HUES6 (cell line): ENCODE measurements around the gene THY1.
"Not testable (repeated sequence)": the region's sequence is repeated elsewhere in the genome, so short reads cannot be mapped to it uniquely, and the experiment has no call there.

Source experiments
- H3K27ac ChIP-seq: 2 replicates; pipeline ENCODE4 v1.7.0; 2013; ENCODE audit warnings: low read depth, mild to moderate bottlenecking, low read length, inconsistent platforms
- H3K27me3 ChIP-seq: 2 replicates; pipeline ENCODE4 v1.6.1; 2013; ENCODE audit warnings: low read length; ENCODE audit not compliant: control insufficient read depth, insufficient read depth
- H3K36me3 ChIP-seq: 2 replicates; pipeline ENCODE4 v1.6.1; 2013; ENCODE audit warnings: low read length; ENCODE audit not compliant: control insufficient read depth, insufficient read depth
- H3K4me1 ChIP-seq: 2 replicates; pipeline ENCODE4 v1.6.1; 2013; ENCODE audit warnings: low read length; ENCODE audit not compliant: control insufficient read depth, insufficient read depth
- H3K4me3 ChIP-seq: 2 replicates; pipeline ENCODE4 v1.5.1; 2013; ENCODE audit warnings: low read depth, low read length
- H3K9ac ChIP-seq: one replicate; pipeline ENCODE4 v1.6.1; 2013; ENCODE audit warnings: mild to moderate bottlenecking, low read length
- H3K9me3 ChIP-seq: 2 replicates; pipeline ENCODE4 v1.6.1; 2013; ENCODE audit warnings: low read depth, low read length; ENCODE audit not compliant: control insufficient read depth, insufficient read depth

Gene THY1

GRCh38 chr11:119441898-119442243 lies 18.9 kb upstream of the THY1 start:
- Histone ChIP-seq H3K36me3 (no peaks in the 10 kb centered on the region), H3K9ac (no peak overlapping the region), H3K27ac (no peak overlapping the region), H3K27me3 (no peaks in the 10 kb centered on the region), H3K4me1 (peaks cover 13% of the 10 kb centered on the region; the same call in 1 of the 2 replicates), H3K4me3 (no peak overlapping the region), H3K9me3 (no peaks in the 10 kb centered on the region)

GRCh38 chr11:119438599-119438998 lies 15.6 kb upstream of the THY1 start:
- Histone ChIP-seq H3K9me3 (no peaks in the 10 kb centered on the region), H3K27me3 (no peaks in the 10 kb centered on the region), H3K9ac (no peak overlapping the region), H3K36me3 (no peaks in the 10 kb centered on the region), H3K27ac (no peak overlapping the region), H3K4me3 (no peak overlapping the region), H3K4me1 (peaks cover 13% of the 10 kb centered on the region; the same call in 1 of the 2 replicates)

GRCh38 chr11:119437521-119437920 lies 14.5 kb upstream of the THY1 start:
- H3K27me3 ChIP-seq, H3K9ac ChIP-seq, H3K36me3 ChIP-seq, H3K27ac ChIP-seq, H3K9me3 ChIP-seq, H3K4me3 ChIP-seq: not testable (repeated sequence)
- H3K4me1 ChIP-seq: peaks cover 23% of the 10 kb centered on the region

- Histone ChIP-seq H3K36me3 (no peaks in the 10 kb centered on the region), H3K4me3 (no peak overlapping the region), H3K9ac (no peak overlapping the region), H3K27ac (no peak overlapping the region), H3K9me3 (no peaks in the 10 kb centered on the region), H3K4me1 (peaks cover 25% of the 10 kb centered on the region), H3K27me3 (0 out of 2 replicates have a peak, but pooled peaks cover 3% of the 10 kb centered on the region)
Measured at GRCh38 chr11:119436711-119437110, 13.7 kb upstream of the THY1 start.

- Histone ChIP-seq H3K9me3 (no peaks in the 10 kb centered on the region), H3K4me1 (peaks cover 21% of the 10 kb centered on the region), H3K27me3 (0 out of 2 replicates have a peak, but pooled peaks cover 3% of the 10 kb centered on the region), H3K36me3 (no peaks in the 10 kb centered on the region), H3K4me3 (no peak overlapping the region), H3K27ac (no peak overlapping the region), H3K9ac (no peak overlapping the region)
Measured at GRCh38 chr11:119436093-119436492, 13.1 kb upstream of the THY1 start.

GRCh38 chr11:119434591-119435330 lies 11.8 kb upstream of the THY1 start:
- Histone ChIP-seq H3K4me1 (peaks cover 21% of the 10 kb centered on the region), H3K4me3 (no peak overlapping the region), H3K27ac (no peak overlapping the region), H3K9ac (no peak overlapping the region), H3K9me3 (no peaks in the 10 kb centered on the region), H3K27me3 (0 out of 2 replicates have a peak, but pooled peaks cover 3% of the 10 kb centered on the region), H3K36me3 (no peaks in the 10 kb centered on the region)

GRCh38 chr11:119433358-119433725 lies 10.4 kb upstream of the THY1 start:
- peaks cover 3% of the 10 kb centered on the region; the same call in 1 of the 2 replicates for H3K9me3 ChIP-seq
- peaks cover 24% of the 10 kb centered on the region for H3K4me1 ChIP-seq
- H3K9ac ChIP-seq: no peak overlapping the region
- H3K36me3 ChIP-seq: no peaks in the 10 kb centered on the region
- H3K27me3 ChIP-seq: 0 out of 2 replicates have a peak, but pooled peaks cover 3% of the 10 kb centered on the region
- H3K27ac ChIP-seq: no peak overlapping the region
- H3K4me3 ChIP-seq: no peak overlapping the region; the same call in 1 of the 2 replicates

GRCh38 chr11:119432484-119433357 lies 9.7 kb upstream of the THY1 start:
- Histone ChIP-seq H3K36me3 (no peaks in the 10 kb centered on the region), H3K9ac (no peak overlapping the region), H3K27ac (no peak overlapping the region), H3K9me3 (peaks cover 3% of the 10 kb centered on the region; the same call in 1 of the 2 replicates), H3K4me3 (no peak overlapping the region; the same call in 1 of the 2 replicates), H3K27me3 (0 out of 2 replicates have a peak, but pooled peaks cover 3% of the 10 kb centered on the region), H3K4me1 (peaks cover 24% of the 10 kb centered on the region)

- Histone ChIP-seq H3K4me3 (no peak overlapping the region), H3K4me1 (peaks cover 24% of the 10 kb centered on the region), H3K27ac (no peak overlapping the region), H3K9ac (no peak overlapping the region), H3K36me3 (no peaks in the 10 kb centered on the region), H3K27me3 (0 out of 2 replicates have a peak, but pooled peaks cover 3% of the 10 kb centered on the region), H3K9me3 (peaks cover 3% of the 10 kb centered on the region; the same call in 1 of the 2 replicates)
Measured at GRCh38 chr11:119431523-119431922, 8.6 kb upstream of the THY1 start.

GRCh38 chr11:119427279-119427678 lies 4.3 kb upstream of the THY1 start:
- peaks cover 36% of the 10 kb centered on the region for H3K4me1 ChIP-seq
- H3K27ac ChIP-seq: no peak overlapping the region
- no peak overlapping the region for H3K9ac ChIP-seq
- H3K36me3 ChIP-seq: no peaks in the 10 kb centered on the region
- no peak overlapping the region for H3K4me3 ChIP-seq
- H3K9me3 ChIP-seq: peaks cover 3% of the 10 kb centered on the region; the same call in 1 of the 2 replicates
- H3K27me3 ChIP-seq: 0 out of 2 replicates have a peak, but pooled peaks cover 1% of the 10 kb centered on the region

- Histone ChIP-seq H3K4me1 (peaks cover 36% of the 10 kb centered on the region), H3K4me3 (no peak overlapping the region), H3K27ac (no peak overlapping the region), H3K27me3 (no peaks in the 10 kb centered on the region), H3K9me3 (peaks cover 3% of the 10 kb centered on the region; the same call in 1 of the 2 replicates), H3K36me3 (no peaks in the 10 kb centered on the region), H3K9ac (no peak overlapping the region)
Measured at GRCh38 chr11:119426142-119426541, 3.2 kb upstream of the THY1 start.
